AG08396 (cell line): Measurements from ENCODE around the gene NEGR1.

ENCODE experiments used
- DNase-seq: peaks from one replicate; pipeline ENCODE4 v3.0.0; 2012; ENCODE audit warnings: low spot score, mixed read lengths

NEGR1 gene

DNA sequence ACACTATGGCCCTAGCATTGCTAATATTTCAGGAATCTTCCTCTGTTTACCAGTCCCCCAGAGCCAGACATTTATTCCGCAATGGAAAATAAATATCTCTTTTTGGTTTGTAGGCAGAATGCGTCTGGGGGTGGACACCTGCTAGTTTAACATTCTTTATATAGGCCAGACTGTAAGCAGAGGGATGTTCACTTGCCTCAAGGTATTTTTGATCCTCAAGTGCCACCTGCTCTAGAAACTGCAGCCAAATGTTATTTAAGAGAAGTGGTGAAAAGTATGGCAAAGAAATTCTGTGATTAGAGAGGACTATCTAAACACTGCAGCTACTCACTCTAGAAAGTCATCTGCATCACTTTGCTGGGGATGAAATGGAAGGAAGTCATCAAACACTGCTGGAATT lies 164.7 kb downstream of the NEGR1 start:
- no peak for DNase-seq

DNA sequence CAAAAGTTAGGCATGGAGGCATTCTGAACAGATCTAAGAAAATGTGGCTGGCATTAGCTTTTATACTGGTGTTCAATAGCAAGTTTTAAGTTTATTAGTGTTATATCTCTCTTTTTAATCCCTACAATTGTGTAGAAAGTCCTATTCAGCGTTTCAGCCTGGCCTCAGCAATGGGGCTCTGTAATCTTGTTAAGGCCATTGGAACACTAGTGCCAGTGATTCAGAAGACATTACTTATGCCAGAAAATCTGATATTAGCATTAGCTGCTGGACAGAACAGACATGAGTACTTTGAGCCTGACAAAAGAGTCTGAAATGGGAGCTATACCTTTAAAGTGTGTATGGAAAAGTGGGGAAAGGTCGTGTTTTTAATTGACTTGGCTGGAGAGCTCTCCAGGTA lies 167.0 kb downstream of the NEGR1 start:
- no peak for DNase-seq

DNA sequence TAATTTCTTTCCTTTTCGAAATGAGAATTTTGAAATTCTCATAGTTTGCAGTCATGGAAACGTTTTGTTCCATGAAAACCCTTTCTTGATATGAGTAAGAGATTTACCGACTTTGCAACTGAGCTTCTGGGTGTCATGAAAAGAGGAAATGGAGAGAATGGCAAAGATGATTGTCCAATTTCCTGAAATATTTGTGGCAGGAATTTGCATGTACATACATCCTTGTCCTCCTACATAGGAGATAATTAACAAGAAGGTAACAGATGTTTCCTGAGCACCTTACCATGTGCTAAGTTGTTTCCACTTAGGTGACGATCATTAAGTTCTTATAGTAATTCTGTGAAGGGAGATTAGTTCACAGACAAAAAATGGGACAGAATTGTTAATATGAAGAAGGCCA lies 170.7 kb downstream of the NEGR1 start:
- DNase-seq: no peak

DNA sequence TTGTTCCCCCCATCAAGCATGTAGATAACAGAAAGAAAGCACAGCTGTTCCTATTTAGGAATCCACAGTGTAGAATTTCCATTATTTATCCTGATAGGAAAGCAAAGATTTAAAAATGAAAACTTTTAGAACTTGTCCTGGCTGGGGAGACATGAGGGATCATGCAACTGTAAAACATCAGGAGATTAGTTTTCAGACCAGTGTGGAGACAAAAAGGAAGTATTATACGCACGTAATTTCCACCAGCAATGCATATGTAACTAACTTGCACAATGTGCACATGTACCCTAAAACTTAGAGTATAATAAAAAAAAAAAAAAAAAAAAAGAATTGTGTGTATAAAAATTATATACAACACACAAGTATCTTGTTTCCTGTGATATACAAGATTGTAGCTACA lies 172.4 kb downstream of the NEGR1 start:
- no peak for DNase-seq

DNA sequence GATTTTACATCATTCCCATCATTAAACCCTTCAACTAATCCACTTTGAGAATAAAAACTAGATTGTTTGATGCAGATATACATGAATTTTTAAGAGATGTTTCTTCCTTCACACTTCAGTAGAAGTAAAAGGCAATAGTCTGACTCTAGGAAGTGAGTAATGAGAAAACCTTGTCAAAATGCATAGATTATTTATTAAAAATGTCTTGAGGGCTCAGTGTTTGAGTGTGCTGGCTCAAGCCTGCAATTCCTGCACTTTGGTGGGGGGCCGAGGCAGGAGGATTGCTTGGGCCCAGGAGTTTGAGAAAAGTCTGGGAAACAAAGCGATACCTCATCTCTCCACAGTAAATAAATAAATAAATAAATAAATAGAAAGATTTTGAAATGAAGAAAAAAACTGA lies 177.1 kb downstream of the NEGR1 start:
- no peak for DNase-seq

DNA sequence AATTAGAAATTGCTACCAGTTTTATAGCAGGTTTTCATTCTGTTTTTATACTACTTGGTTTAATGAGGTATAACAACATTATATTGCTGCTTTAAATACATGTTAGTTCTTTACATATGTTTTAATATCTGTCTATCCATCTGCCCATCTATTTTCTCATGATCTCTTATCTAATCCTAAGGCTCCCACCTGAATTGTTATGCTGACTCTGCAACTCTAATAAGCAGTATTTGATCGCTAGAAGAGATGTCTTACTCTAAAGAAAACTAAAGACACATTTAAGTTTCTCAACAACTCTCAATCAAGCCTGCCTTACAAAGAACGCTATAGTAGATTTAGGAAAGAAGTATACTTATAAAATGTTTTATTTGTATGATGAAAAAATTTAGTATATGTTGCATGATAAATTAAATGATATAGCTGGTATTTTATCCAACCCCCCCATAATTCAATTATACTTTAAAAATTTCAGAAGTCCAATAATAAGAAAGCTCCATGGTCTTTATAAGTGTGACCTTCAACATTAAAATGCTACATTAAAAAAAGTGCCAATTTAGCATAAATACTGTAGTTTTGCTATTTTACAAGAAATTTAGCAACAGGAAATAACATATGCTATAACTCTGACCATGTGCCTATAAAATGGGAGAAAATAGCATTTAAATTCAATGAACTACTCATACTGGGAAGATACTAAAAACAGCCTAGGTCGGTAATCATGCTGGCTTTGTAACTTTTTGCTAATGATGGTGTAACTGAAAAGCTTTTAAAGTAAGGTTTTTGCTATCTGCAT lies 180.3 kb downstream of the NEGR1 start:
- DNase-seq: no peak

DNA sequence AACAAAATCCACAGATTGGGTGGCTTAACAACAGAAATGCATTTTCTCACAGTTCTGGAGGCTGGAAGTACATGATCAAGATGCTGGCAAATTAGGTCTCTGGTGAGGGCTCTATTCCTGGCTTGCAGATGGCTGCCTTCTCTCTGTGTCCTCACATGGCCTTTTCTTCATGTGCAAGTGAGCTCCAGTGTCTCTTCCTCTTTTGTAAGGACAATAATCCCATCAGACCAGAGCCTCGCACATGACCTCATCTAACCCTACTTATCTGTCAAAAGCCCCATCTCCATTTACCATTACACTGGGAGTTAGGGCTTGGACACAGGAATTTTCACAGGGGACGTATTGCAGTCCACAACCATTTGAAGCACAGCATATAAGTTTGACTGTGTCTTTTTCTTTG lies 181.6 kb downstream of the NEGR1 start:
- DNase-seq: no peak

DNA sequence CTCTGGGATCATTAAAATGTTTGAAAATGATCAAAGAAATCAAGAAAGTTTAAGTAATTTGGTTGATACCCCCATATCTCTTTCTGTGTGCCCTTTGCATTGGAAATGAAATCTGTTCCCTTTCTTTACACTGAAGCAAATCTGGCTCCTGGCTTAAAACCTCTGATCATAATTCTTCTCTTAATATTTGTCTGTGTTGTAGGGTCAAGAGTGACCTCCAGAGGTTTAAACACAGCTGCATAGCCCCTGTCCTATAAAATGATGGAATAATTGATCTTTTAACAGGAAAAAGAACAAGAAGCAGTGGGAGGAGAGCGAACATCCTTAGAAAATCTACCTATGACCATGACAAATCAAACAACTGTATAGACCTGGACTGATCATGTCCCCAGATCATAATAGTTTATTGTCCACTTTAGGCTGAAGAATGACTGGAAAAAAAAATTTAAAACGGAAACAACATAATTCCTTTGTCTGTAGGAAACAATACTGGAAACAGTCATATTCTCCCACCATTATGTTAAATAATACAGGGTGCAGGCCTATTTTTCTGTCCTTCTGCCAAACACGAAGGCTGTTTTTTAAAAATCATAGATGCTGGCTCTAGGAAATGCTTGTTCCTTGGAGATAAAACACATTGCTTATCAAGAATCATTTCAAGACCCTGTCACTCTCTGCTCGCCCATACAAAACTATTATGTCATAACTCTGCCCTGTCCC lies 184.3 kb downstream of the NEGR1 start:
- DNase-seq: no peak

DNA sequence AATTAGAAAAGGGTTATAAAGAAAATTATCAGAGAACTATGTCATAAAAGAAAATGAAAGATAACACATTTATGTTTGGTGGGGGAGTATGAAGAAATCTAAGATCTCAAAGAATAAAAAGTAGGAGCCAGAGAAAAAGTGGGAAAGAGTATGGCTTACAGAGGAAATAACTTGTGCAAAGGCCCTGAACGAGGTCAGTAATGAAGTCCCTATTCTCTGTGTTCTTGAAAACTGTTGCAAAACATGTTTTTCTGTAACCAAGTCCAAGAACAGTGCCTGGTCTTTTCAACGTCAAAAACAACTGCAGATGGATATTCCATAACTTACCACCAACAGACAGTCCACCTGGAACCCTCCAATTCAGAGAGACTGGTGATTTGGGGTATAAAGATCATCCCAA lies 188.1 kb downstream of the NEGR1 start:
- no peak for DNase-seq

DNA sequence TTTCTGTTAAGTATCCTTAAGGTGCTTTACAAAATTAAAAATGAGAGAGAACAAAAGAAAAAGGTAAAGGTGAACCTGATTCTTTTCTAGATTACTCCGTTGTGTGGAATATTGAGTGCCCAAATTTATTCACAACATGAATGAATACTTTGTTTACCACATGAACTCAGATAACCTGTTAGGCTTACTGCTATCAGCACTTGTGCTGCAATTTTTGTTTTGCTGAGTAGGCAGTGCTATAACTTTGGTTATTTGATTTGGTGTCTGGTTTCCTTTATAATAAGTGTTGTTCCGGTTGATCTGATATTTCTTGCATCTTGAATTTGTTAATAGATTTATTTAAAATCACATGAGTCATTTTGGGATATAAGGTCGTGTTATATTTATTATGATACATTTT lies 195.9 kb downstream of the NEGR1 start:
- no peak for DNase-seq

DNA sequence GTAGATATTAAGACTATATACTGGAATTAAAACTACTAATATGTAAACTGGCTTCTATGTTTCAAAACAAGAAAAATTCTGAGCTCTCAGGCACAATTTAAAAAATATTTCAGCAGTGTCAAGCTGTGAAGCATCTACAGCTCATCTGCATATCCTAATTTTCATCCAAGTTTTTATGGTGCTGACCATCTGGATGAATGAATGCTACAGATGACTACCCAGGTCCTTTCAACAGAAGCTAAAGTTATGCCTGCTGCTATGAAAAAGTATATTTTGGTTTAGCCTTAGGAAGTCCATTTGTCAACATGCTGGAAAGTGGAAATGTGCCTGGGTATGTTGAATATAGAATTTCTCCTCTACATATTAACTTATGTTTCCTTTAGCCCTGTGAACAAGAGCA lies 206.9 kb downstream of the NEGR1 start:
- no peak for DNase-seq

DNA sequence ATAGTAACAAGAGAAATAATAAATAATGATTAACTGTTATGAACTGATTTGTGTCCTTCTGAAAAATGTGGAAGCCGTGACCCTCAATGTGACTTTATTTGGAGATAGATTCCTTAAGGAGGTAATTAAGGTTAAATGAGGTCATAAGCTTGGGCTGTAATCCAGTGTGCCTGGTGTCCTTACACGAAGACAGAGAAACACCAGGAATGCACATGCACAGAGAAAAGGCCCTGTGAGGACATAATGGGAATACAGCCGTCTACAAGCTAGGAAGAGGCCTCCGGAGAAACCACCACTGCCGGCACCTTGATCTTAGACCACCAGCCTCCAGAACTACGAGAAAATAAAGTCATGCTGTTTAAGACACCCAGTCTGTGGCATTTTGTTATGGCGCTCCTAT lies 215.9 kb downstream of the NEGR1 start:
- no peak for DNase-seq

DNA sequence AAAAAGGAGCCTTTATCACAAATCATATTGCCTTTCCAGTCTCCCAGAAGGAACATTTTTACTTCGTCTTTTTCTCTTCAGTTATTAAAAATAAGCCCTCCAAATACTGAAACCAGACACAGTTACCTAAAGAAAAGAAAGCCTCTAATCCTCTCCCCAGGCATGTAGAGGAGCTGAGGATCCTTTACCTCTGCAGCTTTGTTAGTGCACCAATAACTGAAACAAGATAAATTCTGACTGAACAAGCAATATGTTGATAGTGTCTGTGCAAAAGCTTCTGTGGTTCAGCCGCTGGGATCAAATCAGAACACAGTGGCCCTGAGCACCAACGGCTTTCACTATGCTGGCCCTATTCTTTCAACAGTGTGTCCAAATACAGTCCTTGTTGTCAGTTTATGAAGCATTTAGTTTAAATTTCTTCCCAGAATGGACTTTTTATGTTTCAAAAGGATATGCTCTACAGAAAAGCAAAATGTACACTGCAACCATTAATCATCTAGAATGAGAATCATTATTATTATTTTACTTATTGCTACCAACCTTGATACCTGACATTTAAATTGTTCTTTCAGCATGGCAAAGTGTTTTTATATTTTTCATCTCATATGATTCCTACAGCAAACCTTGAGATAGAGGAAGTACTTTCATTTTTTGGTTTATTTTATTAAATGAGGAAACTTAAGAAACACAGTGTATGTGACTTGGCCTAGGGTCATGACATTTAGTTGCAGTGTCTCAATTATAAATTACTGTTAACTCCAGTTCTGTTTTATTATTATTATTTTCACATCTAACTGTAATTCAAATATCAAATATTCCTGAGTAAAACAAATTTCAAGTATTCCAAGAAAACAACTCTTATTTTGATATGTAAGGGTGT lies 217.9 kb downstream of the NEGR1 start:
- no peak for DNase-seq

DNA sequence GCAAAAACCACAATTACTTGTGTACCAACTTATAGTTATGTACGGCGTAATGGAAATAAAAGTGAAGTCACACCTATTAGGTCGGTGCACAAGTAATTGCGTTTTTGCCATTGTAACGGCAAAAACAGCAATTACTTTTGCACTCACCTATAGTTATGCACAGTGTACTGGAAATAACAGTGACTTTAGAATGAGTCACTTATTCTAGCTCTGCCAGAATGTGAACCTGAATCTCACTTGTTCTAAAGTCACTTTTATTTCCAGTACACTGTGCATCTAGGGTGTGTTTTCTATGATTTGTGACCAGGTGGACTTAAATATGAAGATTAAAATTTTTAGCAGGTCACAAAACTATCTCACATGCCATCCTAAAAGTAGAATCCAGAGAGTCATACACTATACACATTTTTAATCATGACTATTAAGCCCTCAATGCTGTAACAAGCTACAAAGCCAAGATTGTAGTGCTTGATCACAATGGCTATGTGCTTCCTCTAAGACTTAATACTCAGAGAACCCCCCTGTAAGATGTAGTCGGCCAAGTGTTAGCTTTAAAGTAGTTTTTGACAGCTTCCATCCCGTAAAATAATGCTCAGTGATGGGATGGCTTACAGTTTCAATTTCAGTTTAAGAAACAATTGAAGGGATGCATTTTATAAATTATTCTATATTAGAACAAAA lies 218.8 kb downstream of the NEGR1 start:
- no peak for DNase-seq

DNA sequence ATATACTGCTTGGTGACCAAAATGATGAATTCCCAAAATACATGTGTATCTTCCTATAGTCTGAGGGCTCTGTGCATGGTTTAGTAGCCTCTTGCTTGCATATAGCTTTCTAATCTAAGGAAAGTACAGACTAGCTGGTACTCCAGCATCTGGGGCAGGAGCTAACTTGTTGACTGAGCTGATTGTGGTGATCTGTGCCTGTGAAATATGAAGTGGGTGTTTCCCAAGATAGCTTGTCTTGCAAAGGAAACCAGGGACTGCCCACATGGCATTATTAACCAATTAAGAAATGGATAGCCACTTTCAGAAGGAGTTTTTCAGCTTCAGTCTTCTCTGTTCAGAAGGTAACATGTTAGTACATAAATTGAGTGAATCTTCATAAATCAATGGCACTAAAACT lies 219.8 kb downstream of the NEGR1 start:
- DNase-seq: no peak

DNA sequence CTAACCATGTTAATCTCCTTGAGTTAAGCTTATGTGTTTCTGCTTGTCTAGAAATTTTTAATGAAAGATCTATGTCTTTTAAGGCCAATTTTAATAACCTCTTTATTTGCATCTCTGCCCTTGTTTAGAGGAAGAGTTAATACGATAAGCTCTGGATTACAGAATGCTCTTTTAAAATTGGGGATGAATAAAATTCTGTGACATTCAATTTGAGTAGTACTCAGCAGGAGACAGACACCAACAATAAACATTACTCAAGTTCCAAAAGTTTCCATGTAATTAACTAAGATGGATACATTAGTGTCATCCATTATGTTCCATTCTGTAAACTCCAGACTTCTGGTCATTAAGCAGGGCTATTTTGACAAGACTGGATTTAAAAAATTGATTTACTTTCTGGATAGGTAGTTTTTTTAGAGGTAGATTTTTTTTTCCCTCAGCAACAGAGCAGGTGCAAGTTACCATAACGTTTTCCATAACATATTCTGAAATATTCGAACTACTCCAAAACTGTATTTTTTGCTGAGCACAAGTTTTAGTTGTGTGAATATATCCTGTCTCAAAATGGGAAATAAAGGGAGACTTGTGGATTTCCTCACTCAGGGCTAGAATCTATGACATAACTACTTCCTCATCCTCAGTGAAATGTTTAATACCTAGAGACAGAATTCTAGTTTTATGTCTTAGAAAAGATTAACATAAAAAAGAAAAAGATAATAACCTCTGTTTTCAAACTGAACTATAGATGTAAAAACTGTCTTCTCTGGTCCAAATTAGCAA lies 221.7 kb downstream of the NEGR1 start:
- no peak for DNase-seq

DNA sequence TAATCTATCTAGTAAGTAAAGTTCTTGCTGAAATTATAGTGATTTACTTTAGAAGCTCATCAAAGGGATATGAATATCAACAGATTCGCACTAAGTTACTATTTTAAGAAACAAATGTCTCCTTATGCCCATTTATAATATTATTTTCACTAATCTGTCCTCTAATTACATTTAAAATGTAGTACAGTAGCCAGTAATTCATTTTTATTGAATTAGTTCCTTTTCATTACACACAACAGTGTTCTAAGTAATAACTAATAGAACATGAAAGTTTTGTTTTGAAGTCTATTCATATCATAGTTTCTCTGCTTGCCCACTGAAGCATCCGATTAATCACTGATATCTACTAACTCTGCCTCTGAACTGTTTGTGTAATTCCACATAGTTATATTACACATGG lies 225.8 kb downstream of the NEGR1 start:
- DNase-seq: no peak

DNA sequence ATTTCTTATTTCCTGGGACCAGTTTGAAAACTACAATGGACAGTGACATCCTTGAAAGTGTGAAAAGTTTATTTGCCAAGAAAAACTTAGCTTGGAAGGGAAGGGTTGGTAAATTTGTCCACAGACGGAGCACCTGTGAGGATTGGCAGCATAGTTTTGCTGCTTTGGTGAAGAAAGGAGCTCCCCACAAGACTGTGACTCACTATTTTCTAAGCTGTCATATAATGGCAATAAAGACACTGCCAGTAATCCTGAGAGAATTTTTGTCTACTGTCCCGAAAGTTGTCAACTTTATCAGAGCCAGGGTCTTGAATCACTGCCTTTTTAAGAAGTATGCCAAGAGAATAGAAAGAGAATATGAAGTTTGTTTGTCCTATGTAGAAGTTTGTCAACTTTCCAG lies 230.8 kb downstream of the NEGR1 start:
- DNase-seq: no peak

DNA sequence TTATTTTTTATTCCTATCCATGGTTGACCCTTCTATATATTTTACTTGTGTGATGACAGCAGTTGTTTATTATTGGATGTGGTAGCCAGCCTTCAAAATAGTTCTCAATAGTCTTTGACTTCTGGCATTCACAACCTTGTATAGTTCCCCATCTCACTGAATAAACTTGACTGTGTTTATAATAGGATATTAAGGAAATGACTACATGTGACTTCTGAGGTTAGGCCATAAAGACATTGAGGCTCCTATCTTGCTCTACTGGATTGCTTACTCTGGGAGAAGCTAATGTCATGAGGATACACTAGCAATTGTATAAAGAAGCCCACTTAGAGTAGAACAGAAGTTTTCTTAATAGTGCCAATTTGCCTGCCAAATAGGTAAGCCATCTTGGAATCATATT lies 231.8 kb downstream of the NEGR1 start:
- no peak for DNase-seq

DNA sequence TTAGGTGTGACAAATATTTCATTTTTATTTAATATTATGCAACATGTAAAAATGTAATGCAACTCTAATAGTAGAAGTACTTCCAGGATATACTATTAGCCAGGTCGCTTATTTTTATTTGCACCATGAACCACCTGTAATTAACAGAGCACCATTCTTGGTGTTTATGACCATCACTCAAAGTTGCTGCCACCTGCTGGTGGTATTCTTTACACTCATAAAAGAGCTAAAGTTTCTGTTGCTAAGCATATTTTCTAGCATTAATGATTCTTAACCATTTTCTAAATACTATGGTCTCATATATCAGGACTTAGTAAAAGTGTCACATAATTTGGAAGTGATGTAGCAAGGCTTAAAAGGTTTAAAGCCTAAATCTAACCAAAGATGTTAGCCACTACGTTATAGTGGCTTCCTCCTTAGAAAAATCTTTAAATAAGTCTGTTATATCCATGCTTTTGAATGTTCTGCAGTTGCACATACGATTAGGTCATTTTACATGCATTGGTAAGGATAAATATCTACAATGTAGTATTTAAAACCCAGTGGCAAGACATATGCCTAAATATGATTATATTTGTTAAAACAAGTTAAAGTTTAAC lies 244.5 kb downstream of the NEGR1 start:
- DNase-seq: peak; percentile 8

DNA sequence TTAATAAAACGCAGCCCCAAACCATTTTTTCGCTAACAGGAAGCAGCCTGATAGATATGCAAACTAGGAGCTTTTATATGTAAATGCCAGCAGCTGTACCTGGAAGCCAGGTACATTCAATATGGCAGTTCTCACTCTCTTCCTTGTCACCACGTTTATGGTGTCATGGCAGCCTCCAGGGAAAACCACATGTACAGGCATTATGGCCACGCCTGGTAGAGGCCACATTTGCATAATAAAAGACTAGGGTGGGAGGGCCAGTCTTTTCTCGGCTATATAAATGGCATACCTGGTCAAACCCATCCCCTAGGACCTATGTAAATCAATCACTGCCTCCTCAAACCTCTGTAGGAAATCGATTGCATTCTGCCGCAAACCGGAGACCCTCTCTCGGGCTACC lies 247.5 kb downstream of the NEGR1 start:
- DNase-seq: no peak
